GF-D8 (cell line): ENCODE data around the gene SARS2.
A peak's percentile ranks its signal among the peaks of the same experiment; 100 is the strongest.
"Not testable (repeated sequence)": the region's sequence is repeated elsewhere in the genome, so short reads cannot be mapped to it uniquely, and the experiment has no call there.

Experiments
- DNase-seq: peaks from one replicate; lab custom pipeline; 2025; lab: John Stamatoyannopoulos, UW

Gene SARS2

GRCh38 chr19:38946229-38947010, 15.9 kb upstream of the SARS2 start:
- no peak for DNase-seq

- no peak for DNase-seq
Observed at GRCh38 chr19:38945562-38946228, 15.1 kb upstream of the SARS2 start.

- no peak for DNase-seq
Observed at GRCh38 chr19:38944981-38945506, 14.5 kb upstream of the SARS2 start.

- DNase-seq = no peak
Observed at GRCh38 chr19:38942471-38943181, 12.1 kb upstream of the SARS2 start.

GRCh38 chr19:38941979-38942378, 11.4 kb upstream of the SARS2 start:
- DNase-seq = no peak

- DNase-seq = not testable (repeated sequence)
Observed at GRCh38 chr19:38941466-38941865, 10.9 kb upstream of the SARS2 start.

- DNase-seq = no peak
Observed at GRCh38 chr19:38939957-38940356, 9.4 kb upstream of the SARS2 start.

- DNase-seq = no peak
Observed at GRCh38 chr19:38933544-38933943, 3.0 kb upstream of the SARS2 start.

- peak; percentile 4 for DNase-seq
Observed at GRCh38 chr19:38932425-38933179, 2.0 kb upstream of the SARS2 start.

GRCh38 chr19:38931521-38931793, 894 bp upstream of the SARS2 start:
- no peak for DNase-seq

GRCh38 chr19:38930776-38931520, 385 bp upstream of the SARS2 start, which contains the start of gene MRPS12:
TSS of gene MRPS12 (plus strand) at chr19:38930944. CDS start at chr19:38931295, 351 bp downstream.
- peak; percentile 96 for DNase-seq

- no peak for DNase-seq
Observed at GRCh38 chr19:38928391-38929001, 2.1 kb downstream of the SARS2 start.

- no peak for DNase-seq
Observed at GRCh38 chr19:38924388-38924787, 6.2 kb downstream of the SARS2 start.

- no peak for DNase-seq
Observed at GRCh38 chr19:38922482-38922881, 8.1 kb downstream of the SARS2 start.

- no peak for DNase-seq
Observed at GRCh38 chr19:38921420-38922274, 8.9 kb downstream of the SARS2 start.

- DNase-seq = no peak
Observed at GRCh38 chr19:38920602-38921419, 9.8 kb downstream of the SARS2 start.

- no peak for DNase-seq
Observed at GRCh38 chr19:38919837-38920601, 10.5 kb downstream of the SARS2 start.

GRCh38 chr19:38918526-38918925, 12.0 kb downstream of the SARS2 start:
- no peak for DNase-seq
